Ishikawa (cell line): ENCODE results near the gene MTMR11.

Experiments
- CEBPB ChIP-seq: IDR thresholded peaks from 2 replicates; pipeline ENCODE4 v1.6.1; 2012
- CREB1 ChIP-seq: IDR thresholded peaks from 2 replicates; pipeline ENCODE4 v1.6.1; 2012; ENCODE audit warnings: low read depth
- EGR1 ChIP-seq: IDR thresholded peaks from 2 replicates; pipeline ENCODE4 v1.6.1; 2012
- EP300 ChIP-seq: IDR thresholded peaks from 2 replicates; pipeline ENCODE4 v1.6.1; 2012; ENCODE audit warnings: borderline replicate concordance
- FOXM1 ChIP-seq: IDR thresholded peaks from 2 replicates; pipeline ENCODE4 v1.6.1; 2012; ENCODE audit warnings: low read depth, borderline replicate concordance
- MAX ChIP-seq: IDR thresholded peaks from 2 replicates; pipeline ENCODE4 v1.6.1; 2012
- NFIC ChIP-seq: IDR thresholded peaks from 2 replicates; pipeline ENCODE4 v1.6.1; 2012
- RAD21 ChIP-seq: IDR thresholded peaks from 2 replicates; pipeline ENCODE4 v1.6.1; 2012; ENCODE audit warnings: low read depth
- REST ChIP-seq: IDR thresholded peaks from 2 replicates; pipeline ENCODE4 v1.6.1; 2012; ENCODE audit warnings: low read depth, mild to moderate bottlenecking
- TAF1 ChIP-seq: IDR thresholded peaks from 2 replicates; pipeline ENCODE4 v1.6.1; 2012; ENCODE audit warnings: low read depth, mild to moderate bottlenecking
- TCF12 ChIP-seq: IDR thresholded peaks from 2 replicates; pipeline ENCODE4 v1.6.1; 2012; ENCODE audit warnings: low read depth
- TEAD4 ChIP-seq: IDR thresholded peaks from 2 replicates; pipeline ENCODE4 v1.6.1; 2012
- USF1 ChIP-seq: IDR thresholded peaks from 2 replicates; pipeline ENCODE4 v1.6.1; 2012
- YY1 ChIP-seq: IDR thresholded peaks from 2 replicates; pipeline ENCODE4 v1.6.1; 2012; ENCODE audit warnings: low read depth
- ZBTB7A ChIP-seq: IDR thresholded peaks from 2 replicates; pipeline ENCODE4 v1.6.1; 2012; ENCODE audit warnings: low read depth

MTMR11 gene

GRCh38 chr1:149888247-149888998 lies 48.3 kb downstream of the MTMR11 start:
- no peak for TF ChIP-seq EGR1
- peak; percentile 69 for TF ChIP-seq MAX
- 0 out of 2 replicates have a peak, but pooled peaks have one; percentile 29 for TF ChIP-seq NFIC
- TF ChIP-seq REST = no peak
- peak; percentile 57 for TF ChIP-seq RAD21
- peak; percentile 55 for TF ChIP-seq TEAD4
- TF ChIP-seq CEBPB = no peak
- peak; percentile 77 for TF ChIP-seq YY1
- TF ChIP-seq TAF1 = no peak; the same call in 1 of the 2 replicates

GRCh38 chr1:149887456-149888246 lies 49.0 kb downstream of the MTMR11 start:
- TF ChIP-seq EP300 (peak; percentile 52; the same call in 1 of the 2 replicates), TAF1 (peak; percentile 58), REST (no peak), YY1 (peak; percentile 45; the same call in 1 of the 2 replicates), TEAD4 (peak; percentile 42; the same call in 1 of the 2 replicates), MAX (no peak; the same call in none of the 2 replicates), CEBPB (peak; percentile 67), ZBTB7A (no peak), RAD21 (no peak), USF1 (no peak), EGR1 (no peak), FOXM1 (no peak), TCF12 (no peak; the same call in 1 of the 2 replicates), NFIC (no peak), CREB1 (peak; percentile 66)

GRCh38 chr1:149887196-149887455 lies 49.6 kb downstream of the MTMR11 start:
- TF ChIP-seq TCF12 = peak; percentile 31; the same call in 1 of the 2 replicates

- TF ChIP-seq FOXM1 = no peak
- peak; percentile 61 for TF ChIP-seq CEBPB
- TF ChIP-seq YY1 = peak; percentile 74; the same call in 1 of the 2 replicates
- TF ChIP-seq USF1 = peak; percentile 10; the same call in 1 of the 2 replicates
- TF ChIP-seq ZBTB7A = no peak
- peak; percentile 50; the same call in 1 of the 2 replicates for TF ChIP-seq CREB1
- peak; percentile 12; the same call in 1 of the 2 replicates for TF ChIP-seq EP300
- TF ChIP-seq MAX = no peak; the same call in 1 of the 2 replicates
- TF ChIP-seq RAD21 = no peak
- peak; percentile 24; the same call in 1 of the 2 replicates for TF ChIP-seq TEAD4
- TF ChIP-seq NFIC = no peak
- peak; percentile 76 for TF ChIP-seq TAF1
- peak; percentile 78 for TF ChIP-seq TCF12
Measured at GRCh38 chr1:149886396-149887195, 50.1 kb downstream of the MTMR11 start.
